NCI-H1694 treated with DMSO at 0.1 percent for 48 hours (cell line): ENCODE data around the gene IRX1.

Source experiments
- DNase-seq: peaks from one replicate; lab custom pipeline; 2025; lab: John Stamatoyannopoulos, UW

Gene IRX1

DNA sequence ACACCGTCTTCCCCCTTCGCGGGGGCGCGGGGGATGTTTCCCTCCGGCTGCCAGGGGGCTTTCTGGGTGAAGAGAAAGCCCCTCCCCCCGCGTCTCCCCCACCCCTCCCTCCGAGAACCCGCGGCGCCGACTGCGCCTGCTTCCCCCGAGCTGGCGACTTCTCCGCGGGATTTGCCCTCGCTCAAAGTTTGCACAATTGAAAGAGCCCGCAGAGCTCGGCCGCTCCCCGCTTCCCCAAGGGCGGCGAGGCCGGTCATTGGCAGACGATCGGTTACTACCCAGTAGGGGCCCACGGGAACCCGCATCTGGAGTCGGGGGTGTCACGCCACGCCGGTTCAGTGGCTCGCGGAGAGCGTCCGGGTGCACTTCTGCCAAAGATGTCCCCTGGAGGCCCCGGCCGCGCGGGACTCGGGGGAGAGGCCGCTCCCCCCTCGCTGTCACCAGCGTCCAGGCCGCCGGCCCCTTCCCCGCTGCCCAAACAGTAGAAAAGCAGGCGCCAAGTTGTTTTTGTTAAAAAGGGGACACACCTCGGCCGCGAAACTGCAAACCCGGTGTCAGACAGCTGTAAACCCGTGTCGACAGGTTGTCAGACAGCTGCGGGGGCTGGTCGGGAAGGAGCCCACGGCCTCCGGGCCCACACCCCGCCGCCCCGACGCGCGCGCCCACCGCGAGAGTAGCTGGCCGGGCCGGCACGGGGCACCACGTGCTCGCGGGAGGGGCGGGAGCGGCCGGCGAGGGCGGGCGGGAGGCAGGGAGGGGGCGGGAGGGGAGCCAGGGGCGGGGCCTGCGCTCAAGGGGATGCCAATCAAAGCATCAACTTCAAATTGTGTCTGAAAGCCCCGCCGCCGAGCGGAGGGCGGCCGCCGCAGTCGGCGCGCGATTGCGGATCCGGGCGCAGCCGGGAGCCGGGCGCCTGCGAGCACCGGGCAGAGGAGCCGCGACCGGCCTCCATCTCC lies at the start of gene IRX1:
TSS of gene IRX1 (plus strand) at position 827 of the 956 bp plus-strand sequence. CDS start 274 bp downstream, outside the sequence.
- no peak for DNase-seq

- DNase-seq = no peak
These were observed 49.6 kb upstream of the IRX1 start for GRCh38 chr5:3546028-3546427.

DNA sequence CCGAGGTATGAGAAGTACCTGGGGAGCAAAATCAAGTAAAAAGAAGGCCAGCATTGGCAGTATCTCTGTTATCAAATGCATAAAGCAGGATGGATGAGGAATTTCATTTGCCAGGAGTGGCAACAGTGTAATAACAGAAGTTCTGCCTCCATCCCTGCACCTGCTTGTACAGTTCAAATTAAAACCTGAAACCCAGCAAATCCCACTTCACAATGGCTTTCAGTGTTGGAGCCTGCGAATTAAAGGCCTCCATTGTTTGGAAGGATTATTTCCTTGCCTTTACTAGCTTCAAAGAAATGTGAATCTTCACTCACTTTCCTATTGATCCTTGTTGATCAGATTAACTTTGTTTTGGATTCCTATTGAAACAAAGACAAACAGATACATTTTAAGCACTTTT lies 31.5 kb upstream of the IRX1 start:
- no peak for DNase-seq

- DNase-seq = no peak
These were observed 30.7 kb upstream of the IRX1 start for GRCh38 chr5:3564827-3565518.

DNA sequence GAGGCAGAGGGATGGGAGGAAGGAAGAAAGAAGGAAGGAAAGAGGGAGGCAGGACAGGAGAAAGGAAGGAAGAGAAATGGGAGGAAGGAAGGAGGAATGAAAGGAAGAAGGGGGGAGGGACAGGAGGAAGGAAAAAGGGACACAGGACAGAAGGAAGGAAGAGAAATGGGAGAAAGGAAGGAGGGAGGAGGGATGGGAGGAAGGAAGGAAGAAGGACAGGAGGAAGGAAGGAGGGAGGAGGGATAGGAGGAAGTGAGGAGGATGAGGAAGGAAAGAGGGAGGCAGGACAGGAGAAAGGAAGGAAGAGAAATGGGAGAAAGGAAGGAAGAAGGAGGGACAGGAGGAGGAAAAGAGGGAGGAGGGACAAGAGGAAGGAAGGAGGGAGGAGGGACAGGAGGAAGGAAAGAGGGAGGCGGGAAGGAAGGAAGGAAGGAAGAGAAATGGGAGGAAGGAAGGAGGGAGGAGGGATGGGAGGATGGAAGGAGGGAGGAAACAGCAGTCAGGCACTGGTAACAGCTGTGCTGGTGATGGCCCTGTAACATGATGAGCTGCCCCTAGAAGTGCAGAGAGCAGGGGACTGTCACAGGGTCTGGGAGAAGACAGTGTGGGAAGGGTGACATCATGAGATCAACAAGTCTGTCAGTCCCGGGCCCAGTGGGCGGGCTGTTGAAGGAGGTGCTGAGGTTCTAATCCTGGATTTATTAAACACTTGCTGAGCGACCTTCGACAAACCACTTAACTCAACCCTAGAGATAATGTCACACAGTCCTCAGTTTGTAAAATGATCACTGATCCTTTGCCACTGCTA lies 10.7 kb upstream of the IRX1 start:
- no peak for DNase-seq

GRCh38 chr5:3590161-3590966 lies 5.3 kb upstream of the IRX1 start:
- no peak for DNase-seq

- no peak for DNase-seq
These were observed 4.4 kb upstream of the IRX1 start for GRCh38 chr5:3590967-3591900.

- no peak for DNase-seq
These were observed 3.3 kb upstream of the IRX1 start for GRCh38 chr5:3592298-3592697.

DNA sequence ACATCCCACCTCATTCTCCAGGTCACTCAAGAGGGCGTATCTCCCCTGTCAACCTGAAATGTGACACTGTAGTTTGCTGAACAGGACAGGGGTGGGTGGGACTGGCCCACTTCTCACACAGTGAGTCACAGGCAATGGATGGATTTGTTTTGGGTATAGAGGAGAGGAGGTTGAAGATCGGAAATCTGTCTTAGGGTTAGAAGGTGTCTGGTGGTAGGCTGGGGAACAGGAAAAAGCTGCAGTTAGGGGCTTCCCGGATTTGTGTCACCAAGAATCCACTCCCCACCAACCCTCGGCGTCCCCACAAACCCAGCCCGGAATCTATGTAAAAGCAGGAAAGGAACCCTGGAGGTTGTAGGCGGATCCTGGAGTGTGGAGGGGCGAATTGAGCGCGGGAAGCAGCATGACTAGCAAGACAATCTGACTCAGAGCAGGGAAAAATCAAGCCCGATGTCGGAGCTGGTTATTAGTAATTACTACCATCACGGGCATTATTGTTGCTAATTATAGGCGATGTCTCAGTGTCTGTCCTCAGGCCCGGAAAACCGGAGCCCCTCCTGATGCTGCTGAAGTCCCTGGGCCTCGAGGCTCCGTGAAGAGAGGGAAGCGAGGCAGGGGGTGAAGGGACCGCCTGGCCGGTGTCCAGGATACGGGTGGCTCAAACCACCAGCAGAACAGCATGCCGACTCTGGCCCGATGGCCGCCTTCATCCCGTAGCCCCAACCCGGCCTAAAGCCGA lies 1.7 kb upstream of the IRX1 start:
- DNase-seq = no peak

DNA sequence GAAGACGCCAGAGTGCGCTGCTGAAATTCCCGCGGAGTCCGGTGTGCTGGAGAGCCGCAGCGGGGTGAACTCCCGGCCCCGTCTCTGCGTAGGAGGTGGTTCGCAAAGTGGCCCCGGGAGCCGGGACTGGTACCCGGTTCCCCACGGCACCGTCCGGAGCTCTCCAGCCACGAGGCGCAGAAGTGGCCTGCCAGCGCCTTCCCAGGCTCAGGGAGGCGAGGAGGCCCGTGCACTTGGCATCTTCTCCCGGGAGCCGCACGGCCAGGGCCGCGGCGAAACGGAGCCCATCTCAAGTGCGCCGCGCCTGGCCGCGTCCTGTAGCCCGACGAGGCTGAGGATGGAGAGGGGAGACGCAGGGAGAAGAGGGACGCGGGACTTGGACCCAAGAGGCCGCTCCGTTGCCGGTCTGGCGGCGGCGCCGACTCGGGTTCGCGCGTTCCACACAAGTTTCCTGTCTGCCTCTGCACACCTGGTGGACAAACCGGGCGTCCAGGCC lies 1.1 kb upstream of the IRX1 start:
- no peak for DNase-seq

DNA sequence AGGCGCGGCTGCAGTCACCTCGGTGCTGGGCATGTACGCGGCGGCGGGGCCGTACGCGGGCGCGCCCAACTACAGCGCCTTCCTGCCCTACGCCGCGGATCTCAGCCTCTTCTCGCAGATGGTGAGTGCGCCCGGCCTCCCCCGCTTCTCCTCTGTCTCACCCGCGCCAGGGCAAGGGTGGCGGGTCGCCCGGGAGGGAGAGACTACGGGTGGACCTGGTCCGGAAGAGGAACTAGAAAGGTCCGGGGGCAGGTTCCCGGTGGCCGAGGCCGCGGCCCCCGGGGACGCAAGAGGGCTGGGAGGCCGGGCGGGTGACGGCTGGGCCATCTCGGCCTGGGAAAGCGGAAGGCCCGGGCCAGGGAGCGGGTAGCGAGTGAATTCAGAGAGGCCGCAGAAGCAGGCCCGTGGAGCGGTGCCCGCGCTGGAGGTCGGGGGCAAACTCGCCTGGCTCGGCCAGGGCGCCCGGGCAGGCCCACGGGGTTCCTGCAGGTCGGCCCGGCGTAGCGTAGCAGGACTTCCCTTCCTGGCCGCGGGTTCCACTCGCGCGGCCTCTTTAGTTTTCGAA lies 711 bp downstream of the IRX1 start:
- no peak for DNase-seq

- DNase-seq = no peak
These were observed 1.2 kb downstream of the IRX1 start for GRCh38 chr5:3596857-3597166.

GRCh38 chr5:3597167-3598007 lies 1.8 kb downstream of the IRX1 start:
- DNase-seq = no peak

- DNase-seq = no peak
These were observed 2.6 kb downstream of the IRX1 start for GRCh38 chr5:3598207-3598606.

DNA sequence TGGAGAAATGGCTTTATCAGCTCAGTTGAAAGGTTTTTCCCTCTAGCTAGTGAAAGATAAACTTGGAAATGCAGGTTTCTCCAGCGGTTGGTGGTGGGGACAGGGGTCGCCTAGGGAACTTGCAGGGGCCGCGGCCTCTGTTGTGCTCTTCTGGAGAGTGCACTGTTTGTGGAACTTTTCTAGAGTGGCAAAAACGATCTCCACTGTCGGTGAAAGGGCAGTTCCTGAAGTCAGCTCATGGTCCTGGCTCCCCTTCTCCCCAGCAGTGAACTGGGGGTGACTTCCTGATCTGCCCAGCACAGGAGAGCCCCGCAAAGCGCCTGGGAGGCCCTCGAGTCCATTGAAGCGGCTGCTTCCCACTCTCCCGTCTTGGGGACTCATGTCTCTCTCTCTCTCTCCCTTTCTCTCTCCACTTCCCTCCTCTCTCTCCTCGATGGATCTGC lies 3.2 kb downstream of the IRX1 start:
- DNase-seq = no peak

- DNase-seq = no peak
These were observed 3.8 kb downstream of the IRX1 start for GRCh38 chr5:3599226-3600105.
